ENCODE results near the gene GPR162.

Gene GPR162

GRCh38 chr12:6837370-6838060, 15.9 kb downstream of the GPR162 start:
- DNase-seq, result no peak

- no peak for DNase-seq
These were observed 17.2 kb downstream of the GPR162 start for GRCh38 chr12:6838854-6839253.

GRCh38 chr12:6839482-6840201, 18.0 kb downstream of the GPR162 start:
- no peak for DNase-seq

GRCh38 chr12:6840330-6840729, 18.7 kb downstream of the GPR162 start:
- DNase-seq, result no peak

GRCh38 chr12:6840761-6841515, 19.3 kb downstream of the GPR162 start, which contains the start of gene GNB3:
Gene GNB3 (plus strand): TSS chr12:6840925. CDS start chr12:6841288, 363 bp downstream.
- no peak for DNase-seq

GRCh38 chr12:6842075-6842474, 20.5 kb downstream of the GPR162 start:
- no peak for DNase-seq

- no peak for DNase-seq
These were observed 21.7 kb downstream of the GPR162 start for GRCh38 chr12:6843118-6843902.

- DNase-seq, result no peak
These were observed 23.8 kb downstream of the GPR162 start for GRCh38 chr12:6845395-6845794.

GRCh38 chr12:6846316-6846869, 24.8 kb downstream of the GPR162 start:
- no peak for DNase-seq

GRCh38 chr12:6847676-6848075, 26.1 kb downstream of the GPR162 start:
- no peak for DNase-seq

- DNase-seq, result no peak
These were observed 27.8 kb downstream of the GPR162 start for GRCh38 chr12:6849427-6849826.

- no peak for DNase-seq
These were observed 28.4 kb downstream of the GPR162 start for GRCh38 chr12:6849976-6850560.

- DNase-seq, result peak in 1 of 2 donors; percentile 10
These were observed 29.2 kb downstream of the GPR162 start for GRCh38 chr12:6850796-6851152.

- DNase-seq, result peak; percentile 90 to 91
These were observed 29.7 kb downstream of the GPR162 start, which contains the start of gene CDCA3 for GRCh38 chr12:6851153-6851920. Gene CDCA3 (minus strand): TSS chr12:6851286. CDS start chr12:6850952, 334 bp downstream.

GRCh38 chr12:6851921-6852650, 30.5 kb downstream of the GPR162 start, which contains the start of gene USP5:
Gene USP5 (plus strand): TSS chr12:6852150. CDS start chr12:6852180, 30 bp downstream.
- peak; percentile 96 to 98 for DNase-seq

GRCh38 chr12:6852651-6853354, 31.2 kb downstream of the GPR162 start:
- peak; percentile 49 to 50 for DNase-seq

GRCh38 chr12:6853626-6854025, 32.0 kb downstream of the GPR162 start:
- no peak for DNase-seq

GRCh38 chr12:6854036-6854435, 32.4 kb downstream of the GPR162 start:
- DNase-seq, result no peak

- DNase-seq, result no peak
These were observed 33.7 kb downstream of the GPR162 start for GRCh38 chr12:6855322-6855721.

GRCh38 chr12:6858799-6859198, 37.2 kb downstream of the GPR162 start:
- no peak for DNase-seq
